WTC11 (cell line): ENCODE measurements around the gene GNLY. TPM values are rescaled to one million over a fixed set of nuclear protein-coding genes. Genes with fewer than 3 reads are reported as not detected.
"Not testable (repeated sequence)": the region's sequence is repeated elsewhere in the genome, so short reads cannot be mapped to it uniquely, and the experiment has no call there.

Source experiments
- ATAC-seq: fragments of 200-7000 bp; cut with Tn5 transposase; 2 replicates; pipeline ENCODE4 v1.10.0; 2021; ENCODE audit warnings: mild to moderate bottlenecking, moderate library complexity
- CTCF ChIA-PET: fragments of 300-600 bp; sonication (Branson Sonifier 250); formaldehyde crosslinking; loops from one replicate; lab custom pipeline; 2021; ENCODE audit warnings: antibody characterized with exemption; lab: Charles Lee
- POLR2A ChIA-PET: fragments of 350-600 bp; sonication (Branson Sonifier 250); formaldehyde crosslinking; loops from one replicate; lab custom pipeline; 2021; ENCODE audit warnings: antibody characterized with exemption; lab: Charles Lee
- DNase-seq: peaks from one replicate; pipeline ENCODE4 v3.0.0; 2021; ENCODE audit warnings: low spot score
- H3K27ac Mint-ChIP-seq: 2 replicates; pipeline ENCODE4 v1.8.0; 2021; ENCODE audit warnings: mixed read lengths
- H3K27me3 Mint-ChIP-seq: 2 replicates; pipeline ENCODE4 v1.8.0; 2021; ENCODE audit warnings: low read depth, mild to moderate bottlenecking, moderate library complexity, mixed read lengths
- H3K36me3 Mint-ChIP-seq: 2 replicates; pipeline ENCODE4 v1.8.0; 2021; ENCODE audit warnings: mixed read lengths
- H3K4me1 Mint-ChIP-seq: 2 replicates; pipeline ENCODE4 v1.8.0; 2022; ENCODE audit warnings: mixed read lengths
- H3K4me3 Mint-ChIP-seq: 2 replicates; pipeline ENCODE4 v1.8.0; 2021; ENCODE audit warnings: mild to moderate bottlenecking, moderate library complexity, mixed read lengths
- H3K9me3 Mint-ChIP-seq: 2 replicates; pipeline ENCODE4 v1.8.0; 2021; ENCODE audit warnings: mixed read lengths
- CTCF ChIP-seq: fragments of 200-600 bp; IDR thresholded peaks from 2 replicates; pipeline ENCODE4 v1.8.0; 2022; ENCODE audit warnings: antibody characterized with exemption
- E2F1 ChIP-seq: sonication (generic); formaldehyde crosslinking; IDR thresholded peaks from 2 replicates; pipeline ENCODE4 v1.8.0; 2022; ENCODE audit warnings: mild to moderate bottlenecking, missing genetic modification reagents
- ELF4 ChIP-seq: sonication (generic); formaldehyde crosslinking; IDR thresholded peaks from 2 replicates; pipeline ENCODE4 v1.8.1; 2022; ENCODE audit warnings: low read depth, mild to moderate bottlenecking, moderate library complexity, missing genetic modification reagents
- ETV6 ChIP-seq: sonication (generic); formaldehyde crosslinking; IDR thresholded peaks from 2 replicates; pipeline ENCODE4 v1.8.1; 2022; ENCODE audit warnings: mild to moderate bottlenecking, missing genetic modification reagents
- FOXP1 ChIP-seq: sonication (generic); formaldehyde crosslinking; IDR thresholded peaks from 2 replicates; pipeline ENCODE4 v1.8.0; 2022; ENCODE audit warnings: missing genetic modification reagents, mild to moderate bottlenecking, moderate library complexity, borderline replicate concordance
- FOXP4 ChIP-seq: sonication (generic); formaldehyde crosslinking; IDR thresholded peaks from 2 replicates; pipeline ENCODE4 v1.8.0; 2022; ENCODE audit warnings: mild to moderate bottlenecking, missing genetic modification reagents
- GTF2I ChIP-seq: fragments of 250-450 bp; sonication (Bioruptor Pico); conservative IDR thresholded peaks from 2 replicates; pipeline ENCODE4 v1.4.0; 2021; ENCODE audit warnings: mild to moderate bottlenecking
- IRF2 ChIP-seq: sonication (generic); formaldehyde crosslinking; IDR thresholded peaks from 2 replicates; pipeline ENCODE4 v1.8.0; 2022; ENCODE audit warnings: low read depth, missing genetic modification reagents, borderline replicate concordance
- MAX ChIP-seq: sonication (generic); formaldehyde crosslinking; IDR thresholded peaks from 2 replicates; pipeline ENCODE4 v1.8.0; 2022; ENCODE audit warnings: mild to moderate bottlenecking, missing genetic modification reagents
- MLX ChIP-seq: sonication (generic); formaldehyde crosslinking; IDR thresholded peaks from 2 replicates; pipeline ENCODE4 v1.8.1; 2023; ENCODE audit warnings: mild to moderate bottlenecking, missing genetic modification reagents, moderate library complexity
- MXD4 ChIP-seq: fragments of 250-450 bp; sonication (Bioruptor Pico); IDR thresholded peaks from 2 replicates; pipeline ENCODE4 v1.8.0; 2021; ENCODE audit warnings: mild to moderate bottlenecking, moderate library complexity, borderline replicate concordance
- NFATC4 ChIP-seq: fragments of 250-450 bp; sonication (Bioruptor Pico); IDR thresholded peaks from 2 replicates; pipeline ENCODE4 v1.9.0; 2021; ENCODE audit warnings: mild to moderate bottlenecking
- NFE2L1 ChIP-seq: sonication (generic); formaldehyde crosslinking; IDR thresholded peaks from 2 replicates; pipeline ENCODE4 v1.8.1; 2023; ENCODE audit warnings: missing genetic modification reagents
- NR1H2 ChIP-seq: sonication (generic); formaldehyde crosslinking; IDR thresholded peaks from 2 replicates; pipeline ENCODE4 v1.9.0; 2021; ENCODE audit warnings: mild to moderate bottlenecking, moderate library complexity, missing genetic modification reagents
- OVOL2 ChIP-seq: fragments of 250-450 bp; sonication (Bioruptor Pico); IDR thresholded peaks from 2 replicates; pipeline ENCODE4 v1.9.0; 2021; ENCODE audit warnings: mild to moderate bottlenecking, borderline replicate concordance
- PREB ChIP-seq: sonication (generic); formaldehyde crosslinking; IDR thresholded peaks from 2 replicates; pipeline ENCODE4 v1.8.1; 2022; ENCODE audit warnings: mild to moderate bottlenecking, missing genetic modification reagents, moderate library complexity, borderline replicate concordance
- PRRX2 ChIP-seq: fragments of 250-450 bp; sonication (Bioruptor Pico); IDR thresholded peaks from 2 replicates; pipeline ENCODE4 v1.8.0; 2021; ENCODE audit warnings: mild to moderate bottlenecking
- SMAD3 ChIP-seq: sonication (generic); formaldehyde crosslinking; IDR thresholded peaks from 2 replicates; pipeline ENCODE4 v1.8.0; 2022; ENCODE audit warnings: missing genetic modification reagents, mild to moderate bottlenecking, borderline replicate concordance
- SOX15 ChIP-seq: fragments of 250-450 bp; sonication (Bioruptor Pico); IDR thresholded peaks from 2 replicates; pipeline ENCODE4 v1.9.0; 2021; ENCODE audit warnings: mild to moderate bottlenecking
- ZBTB43 ChIP-seq: sonication (generic); formaldehyde crosslinking; IDR thresholded peaks from 2 replicates; pipeline ENCODE4 v1.8.1; 2023; ENCODE audit warnings: mild to moderate bottlenecking, missing genetic modification reagents
- ZMAT4 ChIP-seq: fragments of 250-450 bp; sonication (Bioruptor Pico); IDR thresholded peaks from 2 replicates; pipeline ENCODE4 v1.9.0; 2021; ENCODE audit warnings: mild to moderate bottlenecking
- ZNF671 ChIP-seq: fragments of 250-450 bp; sonication (Bioruptor Pico); IDR thresholded peaks from 2 replicates; pipeline ENCODE4 v1.8.0; 2021; ENCODE audit warnings: mild to moderate bottlenecking
- total RNA-seq: library from RNA; stranded (reverse); gene quantifications from 3 replicates; pipeline ENCODE4 v1.2.3, GENCODE V29; 2021

GNLY gene
- total RNA-seq, 1 experiment from 2014 or later = not detected

GRCh38 chr2:85669549-85669948 is 24.6 kb upstream of the GNLY start:
- Mint-ChIP-seq H3K4me3 (no peak overlapping the region), H3K27ac (no peak overlapping the region), H3K9me3 (no peaks in the 10 kb centered on the region; the same call in 1 of the 2 replicates), H3K4me1 (peaks cover 11% of the 10 kb centered on the region), H3K27me3 (no peaks in the 10 kb centered on the region), H3K36me3 (no peaks in the 10 kb centered on the region)
- CTCF ChIA-PET = interaction anchor here (0.6 kb wide), 1 partner anchor 144 kb away, joined by 3 read pairs; no protein-coding TSS in a partner anchor
- POLR2A ChIA-PET = interaction anchor here (0.6 kb wide), 1 partner anchor 32 kb away, joined by 3 read pairs; no protein-coding TSS in a partner anchor
- no peak for TF ChIP-seq FOXP4 (CRISPR knock-in tag)
- TF ChIP-seq NFATC4 (CRISPR knock-in tag) = no peak
- TF ChIP-seq GTF2I (CRISPR knock-in tag) = no peak
- no peak for TF ChIP-seq PRRX2 (CRISPR knock-in tag)
- TF ChIP-seq CTCF = no peak
- TF ChIP-seq ETV6 (CRISPR knock-in tag) = no peak
- no peak for TF ChIP-seq PREB
- TF ChIP-seq FOXP1 = no peak
- TF ChIP-seq NFE2L1 (CRISPR knock-in tag) = no peak
- TF ChIP-seq SMAD3 (CRISPR knock-in tag) = no peak
- no peak for TF ChIP-seq NR1H2 (CRISPR knock-in tag)
- no peak for TF ChIP-seq E2F1 (CRISPR knock-in tag)
- no peak for TF ChIP-seq SOX15 (CRISPR knock-in tag)
- ATAC-seq (no peak), DNase-seq (no peak)

- DNase-seq, CTCF ChIA-PET, H3K27ac Mint-ChIP-seq, POLR2A ChIA-PET, H3K27me3 Mint-ChIP-seq, H3K9me3 Mint-ChIP-seq, ATAC-seq, H3K4me3 Mint-ChIP-seq, H3K36me3 Mint-ChIP-seq: not testable (repeated sequence)
- H3K4me1 Mint-ChIP-seq = peaks cover 11% of the 10 kb centered on the region
These were observed 23.7 kb upstream of the GNLY start for GRCh38 chr2:85670416-85670815.

- no peaks in the 10 kb centered on the region for H3K36me3 Mint-ChIP-seq
- POLR2A ChIA-PET = no interaction called here
- no peak overlapping the region for H3K4me3 Mint-ChIP-seq
- TF ChIP-seq ELF4 (CRISPR knock-in tag) (no peak), IRF2 (CRISPR knock-in tag) (no peak), GTF2I (CRISPR knock-in tag) (no peak), OVOL2 (no peak), ZMAT4 (no peak), ZNF671 (CRISPR knock-in tag) (no peak), MXD4 (no peak), ZBTB43 (CRISPR knock-in tag) (no peak), MLX (no peak), MAX (CRISPR knock-in tag) (no peak), PREB (no peak)
- TF ChIP-seq, all 79 proteins: peak for 0
- Mint-ChIP-seq H3K27ac (no peak overlapping the region), H3K27me3 (no peaks in the 10 kb centered on the region), H3K4me1 (peaks cover 16% of the 10 kb centered on the region), H3K9me3 (peaks cover 4% of the 10 kb centered on the region; the same call in 1 of the 2 replicates)
- CTCF ChIA-PET = interaction anchor here (1.7 kb wide), 1 partner anchor 35 kb away, joined by 4 read pairs; no protein-coding TSS in a partner anchor
- ATAC-seq (no peak), DNase-seq (no peak)
These were observed 21.7 kb upstream of the GNLY start for GRCh38 chr2:85672456-85672855.
